Frontal cortex (tissue), 4 donors: ENCODE results near the gene KIT. TPM values are rescaled to one million over a fixed set of nuclear protein-coding genes. Genes with fewer than 3 reads are reported as not detected.

Source experiments
- DNase-seq, 2 donors: peaks; one replicate each; pipeline ENCODE4 v3.0.0; 2012; ENCODE audit warnings: low spot score in 2 of 2
- FAIRE-seq: peaks from 2 replicates; lab custom pipeline; 2012; peaks lifted over from hg19 to GRCh38; lab: Jason Lieb, UNC
- total RNA-seq: library from RNA; depleted of rRNA; stranded (reverse); fragments of >200 nt; gene quantifications from one replicate; pipeline ENCODE4 v1.2.3, GENCODE V29; 2014
- donor health status: control.
- donor health status: control.
- donor health status: control.

KIT gene
- total RNA-seq, 1 donor from 2014 or later = 57.9 TPM

DNA sequence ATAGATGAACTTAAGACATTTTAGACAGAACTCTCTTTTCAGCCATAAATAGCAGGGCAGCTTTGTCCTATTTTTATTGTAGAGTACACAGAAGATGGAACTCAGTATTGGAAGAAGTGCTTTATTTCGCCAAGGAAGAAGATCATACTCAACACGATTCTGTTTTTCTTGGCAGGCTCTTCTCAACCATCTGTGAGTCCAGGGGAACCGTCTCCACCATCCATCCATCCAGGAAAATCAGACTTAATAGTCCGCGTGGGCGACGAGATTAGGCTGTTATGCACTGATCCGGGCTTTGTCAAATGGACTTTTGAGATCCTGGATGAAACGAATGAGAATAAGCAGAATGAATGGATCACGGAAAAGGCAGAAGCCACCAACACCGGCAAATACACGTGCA, 37.6 kb downstream of the KIT start:
- FAIRE-seq (no peak), DNase-seq (no peak)

- FAIRE-seq = no peak
- DNase-seq = no peak
These were observed 38.0 kb downstream of the KIT start for GRCh38 chr4:54695788-54696187.

- no peak for FAIRE-seq
These were observed 38.9 kb downstream of the KIT start for GRCh38 chr4:54696649-54697048.

GRCh38 chr4:54700986-54701385, 43.2 kb downstream of the KIT start:
- DNase-seq (no peak), FAIRE-seq (no peak)

More at GRCh38 chr4:54696649-54697048, 38.9 kb downstream of the KIT start:
- no peak for DNase-seq

DNA sequence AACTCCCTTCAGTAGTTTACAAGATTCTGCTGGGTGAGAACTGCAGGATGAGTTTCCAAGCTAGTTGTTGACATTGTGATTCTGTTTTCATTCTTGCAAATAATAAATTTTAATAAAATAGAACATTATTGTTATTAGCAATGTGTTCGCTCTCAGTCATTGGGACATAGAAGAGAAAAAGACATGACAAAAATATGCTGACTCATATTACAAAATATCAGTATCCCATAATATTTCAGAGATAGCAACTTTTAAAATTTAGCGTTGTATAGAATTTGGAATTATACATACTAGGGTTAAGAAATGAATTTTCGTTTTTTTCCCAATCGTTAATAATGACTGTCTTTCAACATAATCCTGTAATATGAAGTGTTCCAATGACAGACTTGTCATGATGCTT, 45.4 kb downstream of the KIT start:
- FAIRE-seq (no peak), DNase-seq (no peak)

DNA sequence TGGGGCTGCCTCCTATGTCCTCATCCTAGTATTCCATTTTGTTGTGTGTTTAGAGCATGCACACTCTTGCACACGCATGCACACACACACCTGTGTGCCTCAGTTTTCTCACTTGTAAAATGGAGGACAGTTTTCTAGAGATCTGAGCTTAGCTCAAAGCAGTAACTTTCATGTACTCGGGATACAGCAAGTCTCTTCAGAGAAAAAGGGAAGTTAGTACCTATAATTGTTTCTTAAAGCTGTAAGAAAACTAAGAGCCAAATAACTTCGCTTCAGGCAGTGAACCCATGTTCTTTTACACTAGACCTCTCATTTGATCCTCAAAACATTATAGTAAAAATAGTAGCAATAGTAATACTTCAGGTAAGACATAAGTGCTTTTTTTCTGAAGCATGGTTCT, 49.6 kb downstream of the KIT start:
- no peak for FAIRE-seq
- DNase-seq = no peak

DNA sequence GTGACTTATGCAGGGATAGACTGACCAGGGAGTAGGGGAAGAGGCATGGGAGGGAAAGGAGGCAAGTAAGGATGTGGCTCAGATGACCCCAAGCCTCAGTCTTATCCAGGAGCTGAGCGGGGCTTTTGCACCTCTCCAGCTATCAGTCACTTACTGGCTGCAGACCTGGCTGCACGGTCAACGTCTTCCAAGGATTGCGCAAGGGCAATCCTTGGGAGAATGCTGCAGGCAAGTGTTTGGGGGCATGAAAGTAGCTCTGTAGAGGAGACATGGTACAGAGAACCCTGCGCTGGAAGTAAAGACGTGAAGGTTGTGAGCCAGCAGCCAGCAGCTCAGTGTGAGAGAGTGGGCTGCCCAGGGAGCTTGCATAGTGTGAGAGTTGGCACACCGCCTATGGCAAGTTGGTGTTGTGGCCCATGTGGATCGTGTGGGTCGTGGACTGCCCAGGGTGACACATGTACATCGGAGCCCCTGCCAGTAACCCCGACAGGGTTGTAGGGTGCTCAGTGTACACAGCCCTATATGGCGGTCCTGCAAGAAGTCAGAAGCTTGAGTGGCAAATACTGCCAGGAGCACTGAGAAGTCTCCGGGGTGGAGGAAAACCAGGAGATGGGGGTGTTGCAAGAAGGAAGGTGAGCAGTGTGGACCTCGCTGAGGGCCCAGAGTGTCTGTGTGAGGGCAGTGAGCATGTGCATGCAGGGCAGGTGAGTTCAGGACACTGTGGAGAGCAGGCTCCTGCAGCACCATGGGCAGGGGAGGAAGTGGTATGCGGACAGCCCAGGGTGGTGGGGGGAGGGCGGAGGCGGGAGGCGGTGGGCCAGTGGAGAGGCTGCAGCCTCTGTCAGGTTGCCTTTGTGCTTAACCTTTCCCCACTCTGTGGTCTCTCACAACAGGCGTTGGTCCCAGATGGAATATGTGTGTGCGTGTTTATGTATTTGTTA, 50.9 kb downstream of the KIT start:
- no peak for FAIRE-seq
- no peak for DNase-seq

- FAIRE-seq = no peak
- DNase-seq = no peak
These were observed 51.6 kb downstream of the KIT start for GRCh38 chr4:54709400-54709799.

- no peak for DNase-seq
- FAIRE-seq = no peak
These were observed 54.4 kb downstream of the KIT start for GRCh38 chr4:54712206-54712605.

DNA sequence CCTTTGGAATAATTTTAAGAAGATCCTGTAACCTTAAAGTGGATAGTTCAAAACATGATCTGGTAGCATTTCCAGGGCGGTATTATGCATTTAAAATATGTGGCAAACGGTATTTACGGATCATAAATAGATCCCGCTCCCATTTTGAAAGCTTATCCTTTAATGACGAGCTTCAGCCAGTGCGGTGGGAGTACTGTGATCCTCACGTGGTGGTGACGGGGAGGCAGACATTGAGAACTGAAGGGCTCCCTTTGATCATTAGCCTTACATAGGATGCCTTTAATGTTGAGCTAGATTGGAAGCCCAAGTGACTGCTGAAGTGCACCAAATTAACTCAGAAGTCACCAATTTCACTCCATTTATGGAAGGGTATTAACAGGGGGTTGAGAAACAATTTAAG, 56.9 kb downstream of the KIT start:
- FAIRE-seq (no peak), DNase-seq (no peak)

GRCh38 chr4:54716478-54717065, 58.8 kb downstream of the KIT start:
- no peak for FAIRE-seq
- DNase-seq = no peak

- DNase-seq (no peak), FAIRE-seq (no peak)
These were observed 59.9 kb downstream of the KIT start for GRCh38 chr4:54717694-54718093.

DNA sequence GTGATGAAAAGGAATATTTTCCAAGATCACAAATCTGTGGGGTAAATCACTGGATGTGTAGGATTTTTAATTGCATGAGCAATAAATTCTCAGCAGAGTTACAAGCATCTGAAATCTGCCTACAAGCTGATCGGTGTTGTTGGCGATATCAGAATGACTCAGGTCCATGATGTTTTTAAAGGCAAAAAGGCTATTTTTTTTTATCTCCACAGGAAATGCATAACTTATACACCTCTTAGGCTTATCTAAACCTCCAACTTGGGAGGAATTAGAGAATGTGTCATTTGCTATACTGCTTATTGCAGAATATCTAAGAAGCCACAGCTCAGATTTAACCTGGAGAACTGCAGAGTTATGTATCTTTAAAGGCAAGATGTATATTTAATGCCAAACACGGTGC, 61.6 kb downstream of the KIT start:
- DNase-seq = no peak
- FAIRE-seq = no peak

GRCh38 chr4:54723220-54723619, 65.5 kb downstream of the KIT start:
- DNase-seq (no peak), FAIRE-seq (no peak)

DNA sequence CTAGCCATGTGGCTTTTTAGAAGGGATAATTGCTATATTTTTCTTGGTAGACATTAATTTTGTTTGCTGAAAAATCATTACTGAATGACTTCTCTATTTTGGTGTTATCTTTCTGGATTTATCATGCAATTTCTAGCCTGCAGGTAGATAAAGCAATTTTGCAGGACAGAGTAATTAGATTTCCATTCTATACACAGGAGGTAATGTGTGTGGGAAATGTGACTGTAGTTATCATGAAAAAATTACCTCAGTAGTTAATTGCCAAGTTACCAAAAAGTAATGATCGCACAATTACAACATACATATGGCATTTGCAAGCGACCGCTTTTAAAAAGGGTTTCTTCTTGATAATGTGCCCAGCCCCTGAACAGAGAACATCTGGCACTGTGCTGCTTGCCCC, 66.1 kb downstream of the KIT start:
- FAIRE-seq (no peak), DNase-seq (no peak)

- DNase-seq = no peak
- no peak for FAIRE-seq
These were observed 69.2 kb downstream of the KIT start for GRCh38 chr4:54726907-54727306.

- FAIRE-seq (no peak), DNase-seq (no peak)
These were observed 69.6 kb downstream of the KIT start for GRCh38 chr4:54727346-54727745.

DNA sequence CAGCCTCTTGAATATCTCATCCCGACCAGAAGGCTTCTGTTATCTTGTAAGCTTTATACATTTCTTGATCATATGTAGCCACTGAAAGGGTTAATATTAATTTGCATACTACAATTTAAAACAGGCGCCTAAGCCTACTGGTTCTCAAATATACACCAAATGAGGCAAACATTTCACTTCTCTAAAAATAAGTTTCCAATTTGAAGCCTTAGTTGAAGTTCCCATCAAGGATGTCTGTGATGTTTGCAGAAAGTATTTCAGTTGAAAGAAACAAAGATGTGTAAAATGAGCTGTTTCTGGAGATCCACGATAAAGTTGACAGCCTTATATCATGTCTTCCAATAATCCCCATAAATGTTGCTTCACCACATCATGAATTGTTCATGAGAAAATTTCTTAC, 70.6 kb downstream of the KIT start:
- no peak for DNase-seq
- FAIRE-seq = no peak

DNA sequence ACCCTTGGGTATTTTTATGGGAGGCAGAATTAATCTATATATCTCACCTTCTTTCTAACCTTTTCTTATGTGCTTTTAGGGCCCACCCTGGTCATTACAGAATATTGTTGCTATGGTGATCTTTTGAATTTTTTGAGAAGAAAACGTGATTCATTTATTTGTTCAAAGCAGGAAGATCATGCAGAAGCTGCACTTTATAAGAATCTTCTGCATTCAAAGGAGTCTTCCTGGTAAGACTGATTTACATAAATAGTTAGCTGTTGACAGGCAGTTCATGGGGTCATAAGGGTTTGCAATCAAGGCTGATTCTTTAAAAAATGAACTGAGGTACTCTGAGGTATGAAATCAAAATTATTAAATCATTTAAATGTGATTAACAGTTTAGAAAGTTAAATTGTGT, 71.5 kb downstream of the KIT start:
- no peak for FAIRE-seq

DNA sequence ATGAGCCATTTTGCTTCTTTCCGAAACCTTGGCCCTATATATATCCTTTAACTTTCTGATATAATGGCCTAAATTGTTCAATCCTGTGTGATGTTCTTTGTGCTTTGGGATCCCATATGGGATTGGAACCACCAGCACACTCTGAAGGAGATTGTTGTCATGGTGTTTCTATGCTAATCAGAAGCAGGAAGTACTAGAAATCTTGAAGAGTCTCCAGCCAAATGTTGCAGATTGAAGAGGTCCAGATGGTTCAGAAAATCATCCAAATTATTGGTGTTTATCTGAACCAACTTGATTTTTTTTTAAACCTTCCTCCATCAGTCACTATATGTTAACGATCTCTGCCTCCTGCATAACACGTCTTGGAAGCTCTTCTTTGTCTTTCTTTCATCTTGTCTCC, 72.8 kb downstream of the KIT start:
- FAIRE-seq (no peak), DNase-seq (no peak)

More for the DNA sequence above, 71.5 kb downstream of the KIT start:
- no peak for DNase-seq

DNA sequence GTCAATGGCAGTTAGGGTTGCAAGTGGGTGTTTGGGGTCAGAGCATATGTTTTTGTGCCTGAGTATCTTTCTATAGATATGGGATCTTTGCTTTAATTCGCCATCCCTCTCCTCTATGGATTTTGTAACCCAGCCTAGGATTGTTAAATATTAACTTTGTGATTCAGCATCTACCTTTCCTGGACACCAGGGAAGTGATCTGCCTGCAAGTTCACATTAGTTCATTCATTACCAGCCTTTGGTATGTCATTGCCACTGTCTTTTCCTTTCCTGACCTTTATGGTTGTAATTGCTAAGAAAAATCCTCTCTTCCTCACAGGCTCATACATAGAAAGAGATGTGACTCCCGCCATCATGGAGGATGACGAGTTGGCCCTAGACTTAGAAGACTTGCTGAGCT, 73.8 kb downstream of the KIT start:
- DNase-seq = no peak

GRCh38 chr4:54731976-54732375, 74.2 kb downstream of the KIT start:
- no peak for FAIRE-seq
- DNase-seq = no peak

More for the DNA sequence above, 73.8 kb downstream of the KIT start:
- no peak for FAIRE-seq
